Activated T-helper 2 cell treated with anti-CD3 and anti-CD28 coated beads, Interferon-gamma antibody, Interleukin-2, Interleukin-4, amounts not matched to agents 10 μg/mL and 5 μg/mL and 100 μg/mL, durations not matched to agents 14 hours and 24 hours and 36 hours (primary cell): Measurements from ENCODE around the gene TAF6. TPM values are rescaled to one million over a fixed set of nuclear protein-coding genes. Genes with fewer than 3 reads are reported as not detected.

Experiments used
- DNase-seq: peaks from one replicate; pipeline ENCODE4 v3.0.0; 2021; ENCODE audit warnings: low spot score
- H3K27ac Mint-ChIP-seq: one replicate; pipeline ENCODE4 v1.8.0; 2021; ENCODE audit warnings: mixed read lengths
- H3K27me3 Mint-ChIP-seq: one replicate; pipeline ENCODE4 v1.8.0; 2021; ENCODE audit warnings: low read depth, mixed read lengths
- H3K36me3 Mint-ChIP-seq: one replicate; pipeline ENCODE4 v1.8.0; 2021; ENCODE audit warnings: low read depth, mixed read lengths
- H3K4me1 Mint-ChIP-seq: one replicate; pipeline ENCODE4 v1.8.0; 2021; ENCODE audit warnings: low read depth, mixed read lengths
- H3K4me3 Mint-ChIP-seq: one replicate; pipeline ENCODE4 v1.8.0; 2021; ENCODE audit warnings: low read depth, mild to moderate bottlenecking, moderate library complexity, mixed read lengths
- H3K9me3 Mint-ChIP-seq: one replicate; pipeline ENCODE4 v1.8.0; 2021; ENCODE audit warnings: mixed read lengths
- intact Hi-C: fragments of 100-400 bp; cut with micrococcal nuclease; formaldehyde crosslinking; loops from one replicate; pipeline ENCODE4 v1.15.1; 2023
- total RNA-seq: library from RNA; stranded (reverse); gene quantifications from 2 replicates; pipeline ENCODE4 v1.2.3, GENCODE V29; 2022

TAF6 gene
- total RNA-seq, 1 donor from 2014 or later = 68.1 TPM

DNA sequence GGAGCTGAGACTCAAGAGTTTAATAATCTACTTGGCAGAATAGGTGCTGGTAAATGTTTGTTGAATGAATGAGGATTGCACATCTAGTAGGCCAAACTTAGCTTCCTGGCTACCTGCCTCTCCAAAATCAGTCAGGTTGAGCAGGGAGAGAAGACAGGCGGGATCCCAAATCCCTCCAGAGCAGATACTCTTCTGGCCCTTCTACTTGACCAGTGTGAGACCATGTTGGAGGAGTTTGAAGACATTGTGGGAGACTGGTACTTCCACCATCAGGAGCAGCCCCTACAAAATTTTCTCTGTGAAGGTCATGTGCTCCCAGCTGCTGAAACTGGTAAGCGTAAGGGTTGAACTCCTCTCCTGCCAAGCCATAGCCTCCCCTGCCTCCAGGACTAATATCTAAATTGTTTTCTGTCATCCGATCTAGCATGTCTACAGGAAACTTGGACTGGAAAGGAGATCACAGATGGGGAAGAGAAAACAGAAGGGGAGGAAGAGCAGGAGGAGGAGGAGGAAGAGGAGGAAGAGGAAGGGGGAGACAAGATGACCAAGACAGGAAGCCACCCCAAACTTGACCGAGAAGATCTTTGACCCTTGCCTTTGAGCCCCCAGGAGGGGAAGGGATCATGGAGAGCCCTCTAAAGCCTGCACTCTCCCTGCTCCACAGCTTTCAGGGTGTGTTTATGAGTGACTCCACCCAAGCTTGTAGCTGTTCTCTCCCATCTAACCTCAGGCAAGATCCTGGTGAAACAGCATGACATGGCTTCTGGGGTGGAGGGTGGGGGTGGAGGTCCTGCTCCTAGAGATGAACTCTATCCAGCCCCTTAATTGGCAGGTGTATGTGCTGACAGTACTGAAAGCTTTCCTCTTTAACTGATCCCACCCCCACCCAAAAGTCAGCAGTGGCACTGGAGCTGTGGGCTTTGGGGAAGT lies 5.4 kb upstream of the TAF6 start:
- H3K36me3 Mint-ChIP-seq = peaks cover 29% of the 10 kb centered on the region
- intact Hi-C loops = loop anchor here (10.0 kb wide), 1 partner anchor 210 kb away; the partner anchor contains the start of gene TRIM4
- no peaks in the 10 kb centered on the region for H3K9me3 Mint-ChIP-seq

DNA sequence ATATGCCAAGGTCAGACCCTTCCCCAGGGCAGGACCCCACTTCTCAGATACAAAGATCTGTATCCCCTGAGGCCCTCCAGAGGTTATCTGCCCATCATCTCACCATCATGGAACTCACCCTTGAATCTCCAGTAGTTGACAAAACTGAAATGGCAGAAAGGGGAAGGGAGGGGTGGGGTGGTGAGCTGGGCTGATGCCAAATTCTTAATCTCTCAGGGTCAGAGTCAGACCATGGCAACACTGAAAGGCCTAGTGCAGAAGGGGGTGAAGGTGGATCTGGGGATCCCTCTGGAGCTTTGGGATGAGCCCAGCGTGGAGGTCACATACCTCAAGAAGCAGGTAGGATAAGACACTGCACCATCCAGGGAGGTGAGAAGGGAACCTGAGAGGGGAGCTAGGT lies 3.4 kb upstream of the TAF6 start:
- peaks cover 24% of the 10 kb centered on the region for H3K4me1 Mint-ChIP-seq
- DNase-seq = no peak
- no peaks in the 10 kb centered on the region for H3K9me3 Mint-ChIP-seq
- no peak overlapping the region for H3K4me3 Mint-ChIP-seq
- H3K27ac Mint-ChIP-seq = no peak overlapping the region
- intact Hi-C loops = loop anchor here (10.0 kb wide), 1 partner anchor 208 kb away; the partner anchor contains the start of gene TRIM4
- H3K36me3 Mint-ChIP-seq = peaks cover 35% of the 10 kb centered on the region
- H3K27me3 Mint-ChIP-seq = no peaks in the 10 kb centered on the region

More for the DNA sequence above, 5.4 kb upstream of the TAF6 start:
- H3K27ac Mint-ChIP-seq = peak overlapping the region; percentile 50
- H3K27me3 Mint-ChIP-seq = no peaks in the 10 kb centered on the region
- no peak for DNase-seq
- peaks cover 25% of the 10 kb centered on the region for H3K4me1 Mint-ChIP-seq
- peak overlapping the region; percentile 99 for H3K4me3 Mint-ChIP-seq

DNA sequence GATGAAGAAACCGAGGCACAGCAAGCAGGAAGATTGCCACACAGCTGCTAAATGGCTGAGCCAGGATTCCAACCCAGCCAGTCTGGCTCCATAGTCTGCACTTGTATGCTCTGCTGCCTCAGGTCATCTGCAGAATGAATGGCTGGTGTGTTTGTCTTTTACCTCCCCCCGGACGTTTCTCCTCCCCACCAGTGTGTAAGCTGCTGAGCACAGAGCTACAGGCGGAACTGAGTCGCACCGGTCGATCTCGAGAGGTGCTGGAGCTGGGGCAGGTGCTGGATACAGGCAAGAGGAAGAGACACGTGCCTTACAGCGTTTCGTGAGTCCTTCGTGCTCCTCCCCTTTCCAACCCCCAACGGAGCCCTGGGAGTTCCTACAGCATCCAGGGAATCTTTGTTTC lies 2.9 kb upstream of the TAF6 start:
- peaks cover 35% of the 10 kb centered on the region for H3K36me3 Mint-ChIP-seq
- DNase-seq = no peak
- H3K27ac Mint-ChIP-seq = no peak overlapping the region
- H3K4me3 Mint-ChIP-seq = no peak overlapping the region
- H3K4me1 Mint-ChIP-seq = peaks cover 24% of the 10 kb centered on the region
- no peaks in the 10 kb centered on the region for H3K9me3 Mint-ChIP-seq
- intact Hi-C loops = loop anchor here (10.0 kb wide), 1 partner anchor 207 kb away; the partner anchor contains the start of gene TRIM4
- no peaks in the 10 kb centered on the region for H3K27me3 Mint-ChIP-seq

DNA sequence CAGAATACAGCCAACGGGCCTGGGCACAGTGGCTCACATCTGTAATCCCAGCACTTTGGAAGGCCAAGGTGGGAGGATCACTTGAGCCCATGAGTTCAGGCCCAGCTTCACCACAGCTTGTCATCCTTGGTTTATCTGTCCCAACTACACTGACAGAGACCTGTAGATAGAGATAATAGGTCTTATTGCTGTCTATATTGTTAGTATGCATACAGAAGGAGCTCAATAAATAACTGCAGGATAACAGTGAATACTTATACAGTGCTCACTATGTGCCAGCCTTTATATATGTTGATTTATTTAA lies 1.5 kb upstream of the TAF6 start:
- intact Hi-C loops = loop anchor here (1.0 to 10.0 kb wide), 3 partner anchors 19 to 206 kb away; partner anchors contain the start of genes AP4M1, MCM7 and TRIM4
- H3K4me3 Mint-ChIP-seq = peak overlapping the region; percentile 97
- H3K9me3 Mint-ChIP-seq = no peaks in the 10 kb centered on the region
- peaks cover 23% of the 10 kb centered on the region for H3K4me1 Mint-ChIP-seq
- no peak for DNase-seq
- peak overlapping the region; percentile 90 for H3K27ac Mint-ChIP-seq
- H3K36me3 Mint-ChIP-seq = peaks cover 37% of the 10 kb centered on the region
- no peaks in the 10 kb centered on the region for H3K27me3 Mint-ChIP-seq

DNA sequence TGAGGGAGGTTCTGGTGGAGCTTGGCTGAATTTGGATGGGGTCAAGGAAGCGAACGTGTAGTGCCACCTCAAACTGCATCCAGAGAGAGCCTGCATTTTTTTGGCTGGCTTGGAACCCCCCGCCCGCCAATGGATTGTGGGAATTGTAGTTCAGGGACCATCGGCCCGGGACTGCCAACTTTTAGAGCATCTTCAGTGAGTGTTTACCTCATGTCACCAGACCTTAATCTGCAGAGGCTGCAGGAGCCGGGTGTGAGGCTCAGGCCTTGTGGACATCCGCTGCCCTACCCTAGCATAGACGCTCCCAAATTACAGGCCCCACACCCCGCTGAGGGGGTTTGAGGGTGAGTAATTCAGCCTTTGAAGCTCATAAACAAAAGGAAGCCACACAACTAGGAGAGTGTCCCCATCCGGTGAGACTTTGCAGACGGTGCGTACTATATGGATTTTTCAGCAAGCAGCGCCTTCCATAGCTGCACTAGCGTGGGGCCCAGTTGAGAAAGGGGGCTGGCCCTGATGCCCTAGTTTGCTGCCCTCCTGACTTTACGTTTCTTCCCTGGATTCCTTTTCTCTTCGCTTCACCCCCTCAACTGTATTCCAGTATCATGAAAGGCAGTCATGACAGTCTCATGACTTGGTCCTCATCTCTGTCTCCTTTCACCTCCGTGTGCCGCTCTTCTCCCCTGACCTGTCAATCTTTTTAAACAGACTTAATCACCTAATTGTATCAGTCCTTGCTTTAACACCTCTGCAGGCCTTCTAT lies 993 bp upstream of the TAF6 start:
- Mint-ChIP-seq H3K27ac (peak overlapping the region; percentile 90), H3K9me3 (no peaks in the 10 kb centered on the region), H3K4me3 (peak overlapping the region; percentile 97), H3K27me3 (no peaks in the 10 kb centered on the region), H3K36me3 (peaks cover 35% of the 10 kb centered on the region), H3K4me1 (peaks cover 19% of the 10 kb centered on the region)
- intact Hi-C loops = loop anchor here (1.0 to 10.0 kb wide), 4 partner anchors 7 to 205 kb away; partner anchors contain the start of genes AP4M1, MCM7 and TRIM4
- peak; percentile 70 for DNase-seq

DNA sequence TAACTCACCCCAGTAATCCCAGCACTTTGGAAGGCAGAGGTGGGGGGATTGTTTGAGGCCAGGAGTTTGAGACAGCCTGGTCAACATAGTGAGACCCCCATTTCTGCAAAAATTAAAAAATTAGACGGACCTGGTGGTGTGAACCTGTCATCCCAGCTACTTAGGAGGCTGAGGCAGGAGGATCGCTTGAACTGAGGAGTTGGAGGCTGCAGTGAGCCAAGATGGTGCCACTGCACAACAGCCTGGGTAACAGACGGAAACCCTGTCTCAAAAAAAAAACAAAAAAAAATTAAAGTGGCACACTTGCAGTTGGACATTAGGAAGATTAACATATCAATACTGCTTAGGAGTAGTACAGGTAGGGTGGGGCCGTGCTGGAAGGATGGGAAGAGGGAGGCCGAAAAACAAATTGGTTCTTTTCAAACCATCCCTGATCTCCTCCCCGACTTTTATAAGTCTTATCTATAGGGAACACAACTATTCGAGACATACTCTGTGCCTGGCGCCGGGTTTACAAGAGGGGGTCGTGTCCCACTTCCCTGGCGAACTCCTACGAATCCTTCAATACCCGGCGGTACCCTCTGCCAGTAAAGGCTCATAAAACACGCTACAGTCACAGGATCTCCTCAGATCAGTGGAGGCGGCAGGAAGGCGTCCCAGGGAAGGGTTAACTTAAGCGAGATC lies 628 bp downstream of the TAF6 start:
- peaks cover 12% of the 10 kb centered on the region for H3K4me1 Mint-ChIP-seq
- DNase-seq = no peak
- H3K36me3 Mint-ChIP-seq = peaks cover 27% of the 10 kb centered on the region
- H3K4me3 Mint-ChIP-seq = peak overlapping the region; percentile 97
- H3K27ac Mint-ChIP-seq = peak overlapping the region; percentile 90
- intact Hi-C loops = loop anchor here (1.0 kb wide), 1 partner anchor 9 kb away; no protein-coding TSS in a partner anchor
- no peaks in the 10 kb centered on the region for H3K9me3 Mint-ChIP-seq
- no peaks in the 10 kb centered on the region for H3K27me3 Mint-ChIP-seq

DNA sequence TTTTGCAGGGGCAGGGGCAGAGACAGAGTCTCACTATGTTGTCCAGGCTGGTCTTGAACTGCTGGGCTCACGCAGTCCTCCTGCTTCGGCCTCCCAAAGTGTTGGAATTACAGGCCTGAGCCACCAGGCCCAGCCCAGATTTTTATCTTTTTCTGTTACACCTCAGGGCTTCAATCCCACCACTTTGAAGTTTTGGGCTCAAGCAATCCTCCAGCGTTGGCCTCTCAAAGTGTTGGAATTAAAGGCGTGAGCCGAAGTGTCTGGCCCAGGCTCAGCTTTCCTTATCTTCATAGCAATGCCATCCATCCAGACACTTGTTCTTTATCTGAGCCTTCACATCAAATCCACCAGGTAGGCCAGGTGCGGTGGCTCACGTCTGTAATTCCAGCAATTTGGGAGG lies 4.1 kb downstream of the TAF6 start:
- intact Hi-C loops = no loop called here
- Mint-ChIP-seq H3K27ac (no peak overlapping the region), H3K4me3 (no peak overlapping the region), H3K36me3 (peaks cover 44% of the 10 kb centered on the region), H3K27me3 (no peaks in the 10 kb centered on the region), H3K9me3 (no peaks in the 10 kb centered on the region), H3K4me1 (peaks cover 7% of the 10 kb centered on the region)
- DNase-seq = no peak

DNA sequence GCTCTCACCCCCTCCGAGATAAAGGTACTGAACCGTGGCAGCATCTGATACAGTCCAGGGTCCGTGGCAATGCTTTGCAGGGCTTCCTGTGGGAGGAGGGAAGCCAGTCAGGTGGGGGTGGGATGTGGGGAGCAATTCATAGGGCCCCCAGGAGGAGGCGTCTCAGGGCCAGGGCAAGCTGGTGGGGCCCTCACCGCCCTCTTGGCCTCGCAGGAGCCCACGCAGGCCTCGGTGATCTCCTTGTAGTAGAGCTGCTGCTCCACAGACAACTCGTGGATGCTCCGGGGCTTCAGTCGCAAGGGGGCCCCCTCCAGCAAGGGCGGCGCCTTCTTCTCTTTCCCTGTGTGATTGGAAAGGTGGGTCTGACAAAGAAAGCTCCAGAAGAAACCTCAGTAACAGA lies 7.2 kb downstream of the TAF6 start:
- Mint-ChIP-seq H3K4me1 (no peaks in the 10 kb centered on the region), H3K9me3 (no peaks in the 10 kb centered on the region), H3K27me3 (no peaks in the 10 kb centered on the region), H3K4me3 (no peak overlapping the region), H3K27ac (no peak overlapping the region), H3K36me3 (peaks cover 57% of the 10 kb centered on the region)
- intact Hi-C loops = no loop called here
- DNase-seq = no peak

DNA sequence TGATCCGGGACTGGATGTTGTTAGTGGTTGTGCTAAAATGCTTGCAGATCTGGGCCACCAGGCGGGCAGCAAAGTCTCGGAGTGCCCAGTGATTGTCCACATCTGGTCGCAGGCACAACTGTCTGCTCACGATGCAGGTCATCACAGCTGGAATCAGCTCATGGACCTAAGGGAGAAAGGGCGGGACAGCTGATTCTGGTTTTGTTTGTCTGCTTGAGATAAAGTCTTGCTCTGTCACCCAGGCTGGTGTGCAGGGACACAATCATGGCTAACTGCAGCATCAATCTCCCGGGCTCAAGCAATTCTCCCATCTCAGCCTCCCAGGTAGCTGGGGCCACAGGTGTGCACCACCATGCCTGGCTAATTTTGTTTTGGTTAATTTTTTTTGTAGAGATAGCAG lies 8.0 kb downstream of the TAF6 start:
- DNase-seq = no peak
- Mint-ChIP-seq H3K4me1 (no peaks in the 10 kb centered on the region), H3K36me3 (peaks cover 56% of the 10 kb centered on the region), H3K9me3 (no peaks in the 10 kb centered on the region), H3K27me3 (no peaks in the 10 kb centered on the region), H3K27ac (no peak overlapping the region), H3K4me3 (no peak overlapping the region)
- intact Hi-C loops = no loop called here

DNA sequence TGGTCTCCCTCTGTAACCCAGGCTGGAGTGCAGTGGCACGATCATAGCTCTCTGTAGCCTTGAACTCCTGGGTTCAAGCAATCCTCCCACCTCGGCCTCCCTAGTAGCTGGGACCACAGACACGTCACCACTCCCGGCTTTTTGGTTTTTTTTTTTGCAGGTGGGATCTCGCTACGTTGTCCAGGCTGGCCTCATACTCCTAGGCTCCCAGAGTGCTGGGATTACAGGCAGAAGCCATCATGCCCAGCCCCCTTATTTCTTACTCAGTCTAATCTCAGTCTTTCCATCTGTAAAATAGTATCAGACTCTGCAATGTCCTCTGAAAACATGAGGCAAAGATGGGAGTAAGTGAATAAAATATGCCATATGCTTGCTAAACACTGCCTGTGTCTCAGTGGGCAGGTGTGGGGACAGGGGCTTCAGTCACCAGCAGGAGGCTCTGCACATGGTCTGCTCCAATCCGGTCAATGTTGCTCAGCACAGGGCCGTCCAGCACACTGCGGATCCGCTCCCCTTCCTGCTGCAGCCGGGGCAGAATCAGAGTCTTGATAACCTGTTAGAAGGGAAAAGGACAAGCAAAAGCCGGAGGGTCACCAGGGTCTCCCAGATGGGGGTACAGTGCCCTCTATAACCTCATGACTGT lies 9.5 kb downstream of the TAF6 start:
- Mint-ChIP-seq H3K9me3 (no peaks in the 10 kb centered on the region), H3K27me3 (no peaks in the 10 kb centered on the region), H3K4me3 (no peak overlapping the region), H3K4me1 (no peaks in the 10 kb centered on the region), H3K36me3 (peaks cover 56% of the 10 kb centered on the region), H3K27ac (no peak overlapping the region)
- intact Hi-C loops = no loop called here
- no peak for DNase-seq

DNA sequence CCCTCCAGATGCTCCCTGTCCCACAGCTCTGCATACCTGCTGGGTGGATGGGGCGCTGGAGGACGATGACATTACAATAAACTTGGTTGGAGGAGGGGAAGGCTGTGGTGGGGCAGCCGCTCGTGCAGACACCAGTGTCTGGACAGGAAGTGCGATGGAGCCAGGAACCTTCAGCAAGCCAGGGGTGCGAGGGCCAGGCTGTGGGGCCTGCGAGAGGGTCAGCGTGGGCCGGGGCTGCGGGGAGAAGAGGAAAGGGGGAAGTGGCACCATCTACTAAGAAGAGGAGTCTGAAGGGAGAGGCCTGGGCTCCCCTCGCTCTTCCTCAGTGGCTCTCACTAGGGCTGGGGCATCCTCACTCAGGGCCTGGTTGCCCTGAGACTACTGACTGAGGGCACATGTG lies 11.3 kb downstream of the TAF6 start:
- H3K27me3 Mint-ChIP-seq = no peaks in the 10 kb centered on the region
- intact Hi-C loops = no loop called here
- H3K36me3 Mint-ChIP-seq = peaks cover 52% of the 10 kb centered on the region
- no peaks in the 10 kb centered on the region for H3K9me3 Mint-ChIP-seq
- no peak for DNase-seq
- no peak overlapping the region for H3K27ac Mint-ChIP-seq
- peaks cover 5% of the 10 kb centered on the region for H3K4me1 Mint-ChIP-seq
- H3K4me3 Mint-ChIP-seq = no peak overlapping the region

DNA sequence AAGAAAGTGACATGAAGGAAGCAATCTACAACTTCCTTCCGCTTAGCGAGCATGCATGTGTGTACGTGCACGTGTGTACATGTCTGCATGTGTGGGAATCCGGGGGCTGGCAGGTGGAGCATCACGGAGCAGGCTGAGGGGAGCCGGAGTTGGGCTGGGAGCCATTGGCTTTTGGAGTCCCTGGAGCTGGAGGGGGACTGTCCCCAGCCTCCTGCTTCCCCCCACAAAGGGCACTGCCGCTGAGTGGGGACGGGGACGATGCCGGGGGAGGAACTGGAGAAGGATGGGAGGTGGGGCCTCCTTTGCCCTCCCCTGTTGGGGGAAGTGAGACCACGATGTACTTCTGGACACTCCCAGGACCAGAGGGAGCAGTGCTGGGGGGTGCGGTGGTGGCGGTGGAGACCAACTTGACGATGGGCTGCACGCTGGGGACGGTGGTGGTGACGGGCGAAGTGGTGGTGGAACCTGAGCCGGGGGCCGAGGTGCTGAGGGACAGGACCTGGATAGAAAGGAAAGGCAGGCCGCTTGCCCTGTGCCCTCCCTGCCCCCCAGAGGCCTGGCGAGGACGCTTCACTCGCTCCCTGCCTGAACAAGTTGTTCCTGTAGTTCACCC lies 11.9 kb downstream of the TAF6 start:
- Mint-ChIP-seq H3K4me1 (peaks cover 10% of the 10 kb centered on the region), H3K4me3 (no peak overlapping the region), H3K27me3 (no peaks in the 10 kb centered on the region), H3K36me3 (peaks cover 47% of the 10 kb centered on the region), H3K27ac (no peak overlapping the region), H3K9me3 (no peaks in the 10 kb centered on the region)
- no peak for DNase-seq
- intact Hi-C loops = no loop called here
